Measurements from ENCODE around the gene SLCO2B1. TPM values are rescaled to one million over a fixed set of nuclear protein-coding genes. Genes with fewer than 3 reads are reported as not detected.

SLCO2B1 gene
- total RNA-seq, 2 experiments from 2014 or later: not detected

- CTCF ChIA-PET: interaction anchor here (1.2 to 9.6 kb wide), 13 partner anchors 8 to 547 kb away, joined by 3 to 365 read pairs (median 14); partner anchors contain the start of gene TPBGL
Measured at GRCh38 chr11:75249704-75250103, 98.8 kb downstream of the SLCO2B1 start.

GRCh38 chr11:75254326-75254725 lies 103.4 kb downstream of the SLCO2B1 start:
- DNase-seq: no peak
- H3K27ac Mint-ChIP-seq: no peak overlapping the region
- H3K27me3 Mint-ChIP-seq: peaks cover 5% of the 10 kb centered on the region
- H3K4me1 Mint-ChIP-seq (ENCODE audit: low read depth): no peaks in the 10 kb centered on the region
- no peak overlapping the region for H3K4me3 Mint-ChIP-seq
- no peaks in the 10 kb centered on the region for H3K9me3 Mint-ChIP-seq
- intact Hi-C loops (cut with micrococcal nuclease): no loop called here
- CTCF ChIA-PET: no interaction called here
- no peaks in the 10 kb centered on the region for H3K36me3 Mint-ChIP-seq
- POLR2A ChIA-PET: no interaction called here

More at GRCh38 chr11:75249704-75250103, 98.8 kb downstream of the SLCO2B1 start:
- H3K4me1 Mint-ChIP-seq (ENCODE audit: low read depth): no peaks in the 10 kb centered on the region
- DNase-seq: no peak
- no peak overlapping the region for H3K27ac Mint-ChIP-seq
- peaks cover 7% of the 10 kb centered on the region for H3K27me3 Mint-ChIP-seq
- H3K4me3 Mint-ChIP-seq: no peak overlapping the region
- intact Hi-C loops (cut with micrococcal nuclease): loop anchor here (2.0 kb wide), 1 partner anchor 321 kb away; no protein-coding TSS in a partner anchor
- POLR2A ChIA-PET: no interaction called here
- no peaks in the 10 kb centered on the region for H3K9me3 Mint-ChIP-seq
- no peaks in the 10 kb centered on the region for H3K36me3 Mint-ChIP-seq

Other genes starting within 250 kb of the SLCO2B1 start
- 10 to 100 TPM in 1 of 2 experiments, 1 to 10 TPM in 1; 9.1 to 13.0 TPM for gene XRRA1, start 202.0 kb upstream of the SLCO2B1 start, total RNA-seq
- 100 to 1,000 TPM; 126 to 138 TPM for gene SPCS2, start 201.8 kb upstream of the SLCO2B1 start, total RNA-seq
- 10 to 100 TPM; 13.6 to 14.3 TPM for gene NEU3, start 162.2 kb upstream of the SLCO2B1 start, total RNA-seq
- gene OR2AT4, start 54.2 kb upstream of the SLCO2B1 start, total RNA-seq: not detected
- under 1 TPM in 1 of 2 experiments, not detected in 1; 0.07 TPM for gene TPBGL, start 89.7 kb downstream of the SLCO2B1 start, total RNA-seq
- 10 to 100 TPM; 16.3 to 18.8 TPM for gene ARRB1, start 200.6 kb downstream of the SLCO2B1 start, total RNA-seq
- 1,000 to 10,000 TPM; 4,423 to 4,525 TPM for gene RPS3, start 248.4 kb downstream of the SLCO2B1 start, total RNA-seq

Measured in activated CD4-positive, alpha-beta memory T cell treated with anti-CD3 and anti-CD28 coated beads for 36 hours (primary cell).